Measurements from ENCODE around the gene SNN.

DNA sequence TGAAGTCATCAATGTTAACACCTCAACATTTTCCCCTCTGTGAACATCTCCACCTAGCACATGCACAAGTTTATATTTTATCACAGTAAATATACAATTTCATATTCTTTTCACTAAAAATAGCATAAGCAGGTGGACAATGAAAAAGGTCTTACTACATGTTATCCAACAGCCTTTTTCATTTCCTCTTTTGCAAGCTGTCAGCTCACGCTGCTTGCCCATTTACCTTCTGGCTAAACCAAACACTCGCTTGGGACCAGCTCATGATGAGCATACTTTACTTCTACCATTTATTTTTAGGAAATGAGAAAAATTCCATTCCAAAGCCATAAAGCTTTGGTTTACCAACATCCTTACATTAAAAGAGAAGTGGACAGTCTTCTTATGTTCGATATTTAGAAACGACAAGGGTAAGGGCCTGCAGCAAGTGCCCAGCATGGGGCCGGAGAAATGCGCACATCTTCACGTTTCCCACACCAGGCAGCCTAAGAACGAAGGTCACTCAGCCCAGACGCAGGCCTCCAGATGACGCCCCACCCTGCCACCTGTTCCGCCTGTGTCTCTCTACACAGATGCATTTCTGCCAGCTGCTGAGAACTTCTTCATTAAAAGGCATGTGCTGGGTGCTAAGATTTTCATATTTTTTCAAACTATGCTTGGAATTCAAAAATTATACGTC, 13.9 kb downstream of the SNN start:
- no peak for TF ChIP-seq EZH2 (IDR thresholded peaks at IDR 0.05; ENCODE audit: borderline replicate concordance, low read depth, low read length, poor library complexity, severe bottlenecking)
- TF ChIP-seq, protein P1, sequence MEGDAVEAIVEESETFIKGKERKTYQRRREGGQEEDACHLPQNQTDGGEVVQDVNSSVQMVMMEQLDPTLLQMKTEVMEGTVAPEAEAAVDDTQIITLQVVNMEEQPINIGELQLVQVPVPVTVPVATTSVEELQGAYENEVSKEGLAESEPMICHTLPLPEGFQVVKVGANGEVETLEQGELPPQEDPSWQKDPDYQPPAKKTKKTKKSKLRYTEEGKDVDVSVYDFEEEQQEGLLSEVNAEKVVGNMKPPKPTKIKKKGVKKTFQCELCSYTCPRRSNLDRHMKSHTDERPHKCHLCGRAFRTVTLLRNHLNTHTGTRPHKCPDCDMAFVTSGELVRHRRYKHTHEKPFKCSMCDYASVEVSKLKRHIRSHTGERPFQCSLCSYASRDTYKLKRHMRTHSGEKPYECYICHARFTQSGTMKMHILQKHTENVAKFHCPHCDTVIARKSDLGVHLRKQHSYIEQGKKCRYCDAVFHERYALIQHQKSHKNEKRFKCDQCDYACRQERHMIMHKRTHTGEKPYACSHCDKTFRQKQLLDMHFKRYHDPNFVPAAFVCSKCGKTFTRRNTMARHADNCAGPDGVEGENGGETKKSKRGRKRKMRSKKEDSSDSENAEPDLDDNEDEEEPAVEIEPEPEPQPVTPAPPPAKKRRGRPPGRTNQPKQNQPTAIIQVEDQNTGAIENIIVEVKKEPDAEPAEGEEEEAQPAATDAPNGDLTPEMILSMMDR (conservative IDR thresholded peaks at IDR 0.05; ENCODE audit: low read depth, low read length) = no peak

All from A673 (cell line).